ENCODE data around the gene PLEKHG4. TPM values are rescaled to one million over a fixed set of nuclear protein-coding genes. Genes with fewer than 3 reads are reported as not detected.
A peak's percentile ranks its signal among the peaks of the same experiment; 100 is the strongest.

Gene PLEKHG4
- total RNA-seq, 1 experiment from 2014 or later, result 5.9 TPM

GRCh38 chr16:67302076-67302475 lies 22.7 kb downstream of the PLEKHG4 start (continued):
- TF ChIP-seq ZNF416 (CRISPR knock-in tag; IDR thresholded peaks at IDR 0.05) (no peak), ZBTB21 (CRISPR knock-in tag; IDR thresholded peaks at IDR 0.05; ENCODE audit: borderline replicate concordance) (no peak), ZNF317 (CRISPR knock-in tag; IDR thresholded peaks at IDR 0.05; ENCODE audit: borderline replicate concordance, low read depth) (no peak), MYBL2 (CRISPR knock-in tag; IDR thresholded peaks at IDR 0.05) (no peak), CREB1 (CRISPR knock-in tag; IDR thresholded peaks at IDR 0.05) (no peak)
- TF ChIP-seq, protein P1, sequence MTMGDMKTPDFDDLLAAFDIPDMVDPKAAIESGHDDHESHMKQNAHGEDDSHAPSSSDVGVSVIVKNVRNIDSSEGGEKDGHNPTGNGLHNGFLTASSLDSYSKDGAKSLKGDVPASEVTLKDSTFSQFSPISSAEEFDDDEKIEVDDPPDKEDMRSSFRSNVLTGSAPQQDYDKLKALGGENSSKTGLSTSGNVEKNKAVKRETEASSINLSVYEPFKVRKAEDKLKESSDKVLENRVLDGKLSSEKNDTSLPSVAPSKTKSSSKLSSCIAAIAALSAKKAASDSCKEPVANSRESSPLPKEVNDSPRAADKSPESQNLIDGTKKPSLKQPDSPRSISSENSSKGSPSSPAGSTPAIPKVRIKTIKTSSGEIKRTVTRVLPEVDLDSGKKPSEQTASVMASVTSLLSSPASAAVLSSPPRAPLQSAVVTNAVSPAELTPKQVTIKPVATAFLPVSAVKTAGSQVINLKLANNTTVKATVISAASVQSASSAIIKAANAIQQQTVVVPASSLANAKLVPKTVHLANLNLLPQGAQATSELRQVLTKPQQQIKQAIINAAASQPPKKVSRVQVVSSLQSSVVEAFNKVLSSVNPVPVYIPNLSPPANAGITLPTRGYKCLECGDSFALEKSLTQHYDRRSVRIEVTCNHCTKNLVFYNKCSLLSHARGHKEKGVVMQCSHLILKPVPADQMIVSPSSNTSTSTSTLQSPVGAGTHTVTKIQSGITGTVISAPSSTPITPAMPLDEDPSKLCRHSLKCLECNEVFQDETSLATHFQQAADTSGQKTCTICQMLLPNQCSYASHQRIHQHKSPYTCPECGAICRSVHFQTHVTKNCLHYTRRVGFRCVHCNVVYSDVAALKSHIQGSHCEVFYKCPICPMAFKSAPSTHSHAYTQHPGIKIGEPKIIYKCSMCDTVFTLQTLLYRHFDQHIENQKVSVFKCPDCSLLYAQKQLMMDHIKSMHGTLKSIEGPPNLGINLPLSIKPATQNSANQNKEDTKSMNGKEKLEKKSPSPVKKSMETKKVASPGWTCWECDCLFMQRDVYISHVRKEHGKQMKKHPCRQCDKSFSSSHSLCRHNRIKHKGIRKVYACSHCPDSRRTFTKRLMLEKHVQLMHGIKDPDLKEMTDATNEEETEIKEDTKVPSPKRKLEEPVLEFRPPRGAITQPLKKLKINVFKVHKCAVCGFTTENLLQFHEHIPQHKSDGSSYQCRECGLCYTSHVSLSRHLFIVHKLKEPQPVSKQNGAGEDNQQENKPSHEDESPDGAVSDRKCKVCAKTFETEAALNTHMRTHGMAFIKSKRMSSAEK (CRISPR knock-in tag; IDR thresholded peaks at IDR 0.05; ENCODE audit: borderline replicate concordance), result no peak

GRCh38 chr16:67302970-67303369 lies 23.6 kb downstream of the PLEKHG4 start:
- DNase-seq (ENCODE audit: low spot score) (no peak), ATAC-seq (peak; percentile 72)
- Mint-ChIP-seq H3K4me3 (no peak overlapping the region), H3K27me3 (ENCODE audit: low read depth) (peaks cover 4% of the 10 kb centered on the region), H3K36me3 (no peaks in the 10 kb centered on the region), H3K27ac (no peak overlapping the region), H3K9me3 (no peaks in the 10 kb centered on the region), H3K4me1 (no peaks in the 10 kb centered on the region)
- POLR2A ChIA-PET, result no interaction called here
- CTCF ChIA-PET, result interaction anchor here (0.9 to 1.9 kb wide), 6 partner anchors 18 to 303 kb away, joined by 3 to 9 read pairs (median 4); partner anchors contain the start of genes KCTD19 and LRRC36
- TF ChIP-seq, protein P1 (CRISPR knock-in tag; IDR thresholded peaks at IDR 0.05; ENCODE audit: borderline replicate concordance), result no peak
- TF ChIP-seq, protein P2, sequence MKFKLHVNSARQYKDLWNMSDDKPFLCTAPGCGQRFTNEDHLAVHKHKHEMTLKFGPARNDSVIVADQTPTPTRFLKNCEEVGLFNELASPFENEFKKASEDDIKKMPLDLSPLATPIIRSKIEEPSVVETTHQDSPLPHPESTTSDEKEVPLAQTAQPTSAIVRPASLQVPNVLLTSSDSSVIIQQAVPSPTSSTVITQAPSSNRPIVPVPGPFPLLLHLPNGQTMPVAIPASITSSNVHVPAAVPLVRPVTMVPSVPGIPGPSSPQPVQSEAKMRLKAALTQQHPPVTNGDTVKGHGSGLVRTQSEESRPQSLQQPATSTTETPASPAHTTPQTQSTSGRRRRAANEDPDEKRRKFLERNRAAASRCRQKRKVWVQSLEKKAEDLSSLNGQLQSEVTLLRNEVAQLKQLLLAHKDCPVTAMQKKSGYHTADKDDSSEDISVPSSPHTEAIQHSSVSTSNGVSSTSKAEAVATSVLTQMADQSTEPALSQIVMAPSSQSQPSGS (CRISPR knock-in tag; IDR thresholded peaks at IDR 0.05; ENCODE audit: borderline replicate concordance, low read depth), result no peak
- no peak for TF ChIP-seq CREB1 (CRISPR knock-in tag; IDR thresholded peaks at IDR 0.05)
- TF ChIP-seq CBFB (CRISPR knock-in tag; IDR thresholded peaks at IDR 0.05; ENCODE audit: low read depth), result no peak
- no peak for TF ChIP-seq E2F1 (CRISPR knock-in tag; IDR thresholded peaks at IDR 0.05)
- no peak for TF ChIP-seq FOXK1 (CRISPR knock-in tag; IDR thresholded peaks at IDR 0.05)
- no peak for TF ChIP-seq NFE2L1 (CRISPR knock-in tag; IDR thresholded peaks at IDR 0.05)
- TF ChIP-seq PRDM15 (CRISPR knock-in tag; IDR thresholded peaks at IDR 0.05), result no peak
- no peak for TF ChIP-seq EMX1 (CRISPR knock-in tag; IDR thresholded peaks at IDR 0.05)
- TF ChIP-seq ZNF138 (CRISPR knock-in tag; conservative IDR thresholded peaks at IDR 0.05), result no peak
- no peak for TF ChIP-seq ESRRA (CRISPR knock-in tag; IDR thresholded peaks at IDR 0.05; ENCODE audit: borderline replicate concordance)
- TF ChIP-seq USF1 (CRISPR knock-in tag; IDR thresholded peaks at IDR 0.05), result no peak
- TF ChIP-seq SMAD4 (CRISPR knock-in tag; IDR thresholded peaks at IDR 0.05), result no peak
- TF ChIP-seq, protein P3, sequence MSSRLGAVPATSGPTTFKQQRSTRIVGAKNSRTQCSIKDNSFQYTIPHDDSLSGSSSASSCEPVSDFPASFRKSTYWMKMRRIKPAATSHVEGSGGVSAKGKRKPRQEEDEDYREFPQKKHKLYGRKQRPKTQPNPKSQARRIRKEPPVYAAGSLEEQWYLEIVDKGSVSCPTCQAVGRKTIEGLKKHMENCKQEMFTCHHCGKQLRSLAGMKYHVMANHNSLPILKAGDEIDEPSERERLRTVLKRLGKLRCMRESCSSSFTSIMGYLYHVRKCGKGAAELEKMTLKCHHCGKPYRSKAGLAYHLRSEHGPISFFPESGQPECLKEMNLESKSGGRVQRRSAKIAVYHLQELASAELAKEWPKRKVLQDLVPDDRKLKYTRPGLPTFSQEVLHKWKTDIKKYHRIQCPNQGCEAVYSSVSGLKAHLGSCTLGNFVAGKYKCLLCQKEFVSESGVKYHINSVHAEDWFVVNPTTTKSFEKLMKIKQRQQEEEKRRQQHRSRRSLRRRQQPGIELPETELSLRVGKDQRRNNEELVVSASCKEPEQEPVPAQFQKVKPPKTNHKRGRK (CRISPR knock-in tag; IDR thresholded peaks at IDR 0.05; ENCODE audit: borderline replicate concordance), result no peak
